Esophagus mucosa (tissue), 1 donor: Measurements from ENCODE around the gene AATF. TPM values are rescaled to one million over a fixed set of nuclear protein-coding genes. Genes with fewer than 3 reads are reported as not detected.

Experiments used
- ATAC-seq: fragments of 200-7000 bp; cut with Tn5 transposase; one replicate; pipeline ENCODE4 v1.9.1; 2020
- total RNA-seq: library from RNA; stranded (reverse); gene quantifications from one replicate; pipeline ENCODE4 v1.2.4, GENCODE V29; 2023
- donor health status: DM: yes; HTN: yes; CAD: no.

AATF gene
- total RNA-seq, 1 donor from 2014 or later: 32.7 TPM

- no peak for ATAC-seq
Observed at GRCh38 chr17:36983618-36984017, 34.9 kb downstream of the AATF start.

GRCh38 chr17:36989173-36989572 is 40.4 kb downstream of the AATF start:
- ATAC-seq: no peak

- ATAC-seq: no peak
Observed at GRCh38 chr17:36992701-36993100, 43.9 kb downstream of the AATF start.

- ATAC-seq: no peak
Observed at GRCh38 chr17:36993227-36993626, 44.5 kb downstream of the AATF start.

- ATAC-seq: no peak
Observed at GRCh38 chr17:36994438-36994837, 45.7 kb downstream of the AATF start.

- no peak for ATAC-seq
Observed at GRCh38 chr17:36999471-36999870, 50.7 kb downstream of the AATF start.

- ATAC-seq: no peak
Observed at GRCh38 chr17:37016780-37017179, 68.0 kb downstream of the AATF start.

GRCh38 chr17:37017404-37017803 is 68.7 kb downstream of the AATF start:
- no peak for ATAC-seq

- no peak for ATAC-seq
Observed at GRCh38 chr17:37019117-37019740, 70.5 kb downstream of the AATF start.

GRCh38 chr17:37019741-37020129 is 71.0 kb downstream of the AATF start:
- ATAC-seq: no peak

GRCh38 chr17:37024181-37024637 is 75.5 kb downstream of the AATF start:
- ATAC-seq: no peak

- ATAC-seq: no peak
Observed at GRCh38 chr17:37025238-37025637, 76.5 kb downstream of the AATF start.

- ATAC-seq: no peak
Observed at GRCh38 chr17:37025847-37026530, 77.2 kb downstream of the AATF start.

GRCh38 chr17:37026531-37026869 is 77.7 kb downstream of the AATF start:
- ATAC-seq: no peak

GRCh38 chr17:37028040-37028439 is 79.3 kb downstream of the AATF start:
- ATAC-seq: no peak

- ATAC-seq: no peak
Observed at GRCh38 chr17:37031493-37032083, 82.8 kb downstream of the AATF start.

- no peak for ATAC-seq
Observed at GRCh38 chr17:37037590-37038155, 88.9 kb downstream of the AATF start.

- no peak for ATAC-seq
Observed at GRCh38 chr17:37039269-37039668, 90.5 kb downstream of the AATF start.

GRCh38 chr17:37041932-37042331 is 93.2 kb downstream of the AATF start:
- ATAC-seq: no peak

- ATAC-seq: no peak
Observed at GRCh38 chr17:37043201-37043600, 94.4 kb downstream of the AATF start.

GRCh38 chr17:37045351-37045922 is 96.7 kb downstream of the AATF start:
- ATAC-seq: no peak

GRCh38 chr17:37047631-37048104 is 98.9 kb downstream of the AATF start:
- ATAC-seq: peak; percentile 72

GRCh38 chr17:37048811-37049210 is 100.1 kb downstream of the AATF start:
- no peak for ATAC-seq
